ENCODE data around the gene MRPL38.

MRPL38 gene

DNA sequence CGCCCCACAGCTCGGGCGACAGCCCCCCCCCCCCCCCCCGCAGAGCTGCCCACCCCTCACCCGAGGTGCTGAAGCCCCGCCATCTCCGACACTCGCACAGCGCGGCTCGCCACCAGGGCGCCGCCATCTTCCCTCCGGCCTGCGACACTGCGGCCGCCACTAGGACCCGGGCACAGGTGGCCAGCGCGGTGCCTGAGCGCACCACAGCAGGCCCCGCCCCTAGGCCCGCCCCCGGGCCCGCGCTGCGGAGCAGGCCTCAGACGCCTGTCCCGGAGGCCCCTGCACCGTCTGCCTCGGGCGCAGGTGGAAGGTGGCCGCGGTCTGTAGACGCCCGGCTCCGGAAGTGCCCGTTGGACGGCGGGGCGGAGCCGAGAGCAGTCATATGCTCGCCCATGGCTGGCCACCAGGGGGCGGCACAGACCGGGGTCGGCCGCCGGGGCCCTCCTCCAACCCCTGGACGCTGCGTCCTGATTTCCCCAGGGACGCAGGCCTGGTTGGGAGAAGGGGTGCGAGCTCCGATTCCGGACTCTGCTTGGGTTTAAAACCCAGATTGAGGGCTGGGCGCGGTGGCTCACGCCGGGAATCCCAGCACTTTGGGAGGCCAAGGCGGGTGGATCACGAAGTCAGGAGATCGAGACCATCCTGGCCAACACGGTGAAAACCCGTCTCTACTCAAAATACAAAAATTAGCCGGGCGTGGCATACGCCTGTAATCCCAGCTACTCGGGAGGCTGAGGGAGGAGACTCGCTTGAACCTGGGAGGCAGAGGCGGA lies at the start of gene MRPL38:
MRPL38 (minus strand) TSS at position 136 of the 773 bp plus-strand sequence; CDS start at position 127, 9 bp downstream.
- TF ChIP-seq, protein P1, sequence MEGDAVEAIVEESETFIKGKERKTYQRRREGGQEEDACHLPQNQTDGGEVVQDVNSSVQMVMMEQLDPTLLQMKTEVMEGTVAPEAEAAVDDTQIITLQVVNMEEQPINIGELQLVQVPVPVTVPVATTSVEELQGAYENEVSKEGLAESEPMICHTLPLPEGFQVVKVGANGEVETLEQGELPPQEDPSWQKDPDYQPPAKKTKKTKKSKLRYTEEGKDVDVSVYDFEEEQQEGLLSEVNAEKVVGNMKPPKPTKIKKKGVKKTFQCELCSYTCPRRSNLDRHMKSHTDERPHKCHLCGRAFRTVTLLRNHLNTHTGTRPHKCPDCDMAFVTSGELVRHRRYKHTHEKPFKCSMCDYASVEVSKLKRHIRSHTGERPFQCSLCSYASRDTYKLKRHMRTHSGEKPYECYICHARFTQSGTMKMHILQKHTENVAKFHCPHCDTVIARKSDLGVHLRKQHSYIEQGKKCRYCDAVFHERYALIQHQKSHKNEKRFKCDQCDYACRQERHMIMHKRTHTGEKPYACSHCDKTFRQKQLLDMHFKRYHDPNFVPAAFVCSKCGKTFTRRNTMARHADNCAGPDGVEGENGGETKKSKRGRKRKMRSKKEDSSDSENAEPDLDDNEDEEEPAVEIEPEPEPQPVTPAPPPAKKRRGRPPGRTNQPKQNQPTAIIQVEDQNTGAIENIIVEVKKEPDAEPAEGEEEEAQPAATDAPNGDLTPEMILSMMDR (IDR thresholded peaks at IDR 0.05; ENCODE audit: low read depth, low read length, missing control alignments), result peak; percentile 89
- peak; percentile 86 for DNase-seq (ENCODE audit: low read depth)
- H3K4me3 ChIP-seq (ENCODE audit: low read depth, low read length), result peak within 1 kb of the TSS; percentile 92

DNA sequence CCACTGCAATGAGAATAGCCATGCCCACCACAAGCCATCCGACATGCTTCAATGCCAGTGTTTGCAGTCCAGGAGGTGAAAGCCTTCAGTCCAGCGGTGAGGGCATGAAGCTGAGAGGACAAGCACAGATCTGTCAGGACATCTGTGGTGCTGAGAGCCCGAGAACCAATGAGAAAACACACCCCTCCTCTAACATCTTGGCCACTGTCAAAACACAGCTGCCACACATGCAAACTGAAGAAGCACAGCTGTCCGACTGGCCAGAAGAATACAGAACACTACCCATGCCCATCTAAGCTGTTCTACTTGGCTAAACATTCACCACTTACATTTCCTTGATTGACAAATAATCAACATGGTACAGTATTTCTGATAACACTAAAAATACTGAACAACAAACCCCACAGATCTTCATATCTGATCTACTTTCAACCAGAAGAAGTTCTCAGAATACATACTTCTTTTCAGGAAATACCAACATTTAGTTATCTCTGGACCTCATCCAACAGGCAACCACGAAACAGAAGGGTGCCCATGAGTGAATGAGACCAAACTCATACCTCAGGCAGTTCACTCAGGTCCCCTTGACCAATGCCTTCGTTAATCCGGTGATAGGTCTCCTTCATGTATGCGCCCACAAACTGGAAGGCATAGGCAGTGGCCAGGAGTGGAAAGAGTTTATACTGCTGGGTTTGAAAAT lies 46.3 kb upstream of the MRPL38 start:
- H3K4me3 ChIP-seq (ENCODE audit: low read depth, low read length), result no peak overlapping the region
- DNase-seq (ENCODE audit: low read depth), result no peak
- TF ChIP-seq, protein P1 (IDR thresholded peaks at IDR 0.05; ENCODE audit: low read depth, low read length, missing control alignments), result no peak

DNA sequence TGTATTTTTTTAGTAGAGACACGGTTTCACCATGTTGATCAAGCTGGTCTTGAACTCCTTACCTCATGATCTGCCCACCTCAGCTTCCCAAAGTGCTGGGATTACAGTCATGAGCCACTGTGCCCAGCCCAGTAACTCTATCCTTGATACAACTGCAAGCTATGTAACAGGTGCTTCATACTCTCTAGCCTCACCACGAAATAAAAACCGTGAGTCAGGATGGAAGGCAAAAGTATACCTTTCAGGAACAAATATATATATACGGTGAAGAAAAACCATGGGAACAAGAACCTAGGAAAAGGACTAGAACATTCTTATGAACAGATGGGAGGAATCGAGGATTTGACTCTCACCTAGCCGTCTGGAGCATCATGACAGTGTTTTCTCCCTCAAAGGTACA lies 45.7 kb upstream of the MRPL38 start:
- H3K4me3 ChIP-seq (ENCODE audit: low read depth, low read length), result no peak overlapping the region
- TF ChIP-seq, protein P1 (IDR thresholded peaks at IDR 0.05; ENCODE audit: low read depth, low read length, missing control alignments), result no peak

DNA sequence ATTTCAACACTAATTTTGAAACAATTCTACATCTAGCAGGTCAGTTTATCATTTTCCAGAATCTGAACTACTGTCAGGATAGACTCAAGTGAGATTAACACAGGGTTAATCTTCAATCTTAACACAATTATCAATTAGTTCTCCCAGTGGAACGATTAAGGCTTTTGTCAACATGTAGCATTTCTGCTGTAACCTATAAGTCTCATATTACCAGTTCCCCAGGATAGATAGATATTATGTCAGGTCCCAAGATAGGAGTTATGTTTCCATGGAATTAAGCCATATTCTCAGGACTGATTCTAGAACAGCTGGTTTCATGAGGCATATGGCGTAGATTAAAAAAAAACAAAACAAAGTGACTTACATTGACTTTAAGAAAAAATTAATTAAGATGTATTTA lies 40.5 kb upstream of the MRPL38 start:
- no peak for DNase-seq (ENCODE audit: low read depth)
- H3K4me3 ChIP-seq (ENCODE audit: low read depth, low read length), result no peak overlapping the region
- TF ChIP-seq, protein P1 (IDR thresholded peaks at IDR 0.05; ENCODE audit: low read depth, low read length, missing control alignments), result no peak

More for the DNA sequence above, 45.7 kb upstream of the MRPL38 start:
- DNase-seq (ENCODE audit: low read depth), result no peak

DNA sequence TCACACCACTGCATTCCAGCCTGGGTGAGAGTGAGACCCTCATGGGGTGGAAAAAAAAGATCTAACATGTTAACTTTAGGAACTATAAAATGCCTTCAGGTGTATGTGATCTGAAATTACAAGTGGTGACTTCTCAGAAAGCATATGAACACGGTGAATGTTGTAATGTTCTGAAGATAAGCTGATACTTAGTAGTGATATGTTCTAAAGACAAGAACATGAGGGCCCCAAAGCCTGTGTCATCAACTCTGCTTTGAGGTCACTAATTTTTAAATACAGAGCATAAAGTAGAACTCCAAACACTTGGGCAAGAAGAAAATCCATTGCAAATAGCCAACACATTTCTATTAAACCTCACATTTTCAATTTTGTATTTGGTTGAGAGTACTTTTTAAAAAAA lies 38.8 kb upstream of the MRPL38 start:
- TF ChIP-seq, protein P1 (IDR thresholded peaks at IDR 0.05; ENCODE audit: low read depth, low read length, missing control alignments), result no peak
- DNase-seq (ENCODE audit: low read depth), result no peak
- H3K4me3 ChIP-seq (ENCODE audit: low read depth, low read length), result no peak overlapping the region

DNA sequence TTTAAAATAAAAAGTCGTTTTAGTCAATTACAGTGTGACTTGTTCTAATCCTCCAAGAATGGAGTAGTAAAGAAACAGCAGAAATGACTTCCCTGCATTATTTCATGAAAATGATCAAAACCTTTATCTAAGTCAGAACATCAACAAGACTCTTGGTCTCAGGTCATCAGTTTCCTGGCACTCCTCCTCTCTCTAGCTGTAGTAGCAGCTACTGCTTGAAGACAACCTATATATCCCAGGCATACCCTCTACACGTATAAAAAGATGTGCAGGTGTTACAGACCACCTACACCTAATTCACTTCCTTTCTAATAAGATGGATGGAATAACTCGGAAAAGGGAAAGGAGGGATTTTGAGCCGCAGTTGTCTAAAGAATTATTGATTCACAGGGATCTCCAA lies 37.8 kb upstream of the MRPL38 start:
- H3K4me3 ChIP-seq (ENCODE audit: low read depth, low read length), result no peak overlapping the region
- TF ChIP-seq, protein P1 (IDR thresholded peaks at IDR 0.05; ENCODE audit: low read depth, low read length, missing control alignments), result no peak
- no peak for DNase-seq (ENCODE audit: low read depth)

All from GM12864 (cell line).